GM18519 (cell line): ENCODE results near the gene PGBD5.

Source experiments
- ATAC-seq: cut with Tn5 transposase; IDR thresholded peaks from one replicate; pipeline ENCODE4 v1.9.1; 2021; ENCODE audit warnings: mild to moderate bottlenecking, moderate library complexity; ENCODE audit not compliant: unreplicated experiment, low FRiP score

Gene PGBD5

DNA sequence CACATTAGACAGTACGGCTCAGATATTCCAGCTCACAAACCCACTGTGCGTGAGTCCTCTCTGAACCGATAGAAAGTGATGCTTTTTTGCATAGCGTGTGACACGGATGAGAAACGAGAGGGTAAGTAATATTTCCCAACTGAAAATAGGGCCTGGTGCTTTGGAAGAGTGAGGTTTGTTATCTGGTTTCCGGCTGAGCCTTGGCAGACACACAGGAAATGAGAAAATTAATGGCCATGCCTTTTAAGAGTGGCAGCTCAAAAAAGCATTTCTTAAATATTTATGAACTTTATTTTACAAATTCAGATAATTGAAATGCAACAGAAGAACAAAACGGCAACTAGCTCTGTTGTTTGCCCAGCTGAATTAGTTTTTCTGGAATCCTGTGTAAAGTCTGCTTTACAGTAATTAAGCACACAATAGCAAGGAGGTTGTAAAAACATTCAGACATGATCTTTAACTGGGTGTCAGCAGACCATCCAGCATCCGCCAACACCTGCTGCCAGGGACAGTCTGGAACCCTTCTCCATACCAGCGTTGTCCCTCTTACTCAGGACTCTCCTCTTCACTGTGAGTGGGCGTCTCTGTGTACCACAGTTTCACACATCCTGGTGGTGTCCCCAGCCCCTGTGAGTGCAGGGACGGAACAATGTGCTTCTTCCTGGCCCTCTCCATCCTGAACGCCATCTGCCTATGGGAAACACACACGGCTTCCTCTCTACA lies 155.4 kb downstream of the PGBD5 start:
- ATAC-seq: peak; percentile 56

DNA sequence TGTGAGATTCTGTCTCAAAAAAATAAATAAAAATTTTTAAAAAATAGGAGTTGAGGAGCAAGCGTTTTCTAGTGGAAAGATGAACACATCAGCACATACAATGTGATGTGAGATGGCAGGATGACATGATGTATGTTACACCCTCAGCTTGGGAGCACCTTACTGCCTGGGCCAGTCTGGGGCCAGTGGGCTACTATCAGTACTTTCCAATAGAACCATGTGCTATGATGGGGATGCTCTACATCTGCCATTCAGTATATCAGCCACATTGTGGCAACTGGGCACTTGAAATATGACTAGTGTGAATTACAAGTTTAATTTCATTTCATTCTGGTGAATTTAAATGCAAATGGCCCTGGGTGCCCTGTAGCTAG lies 156.0 kb downstream of the PGBD5 start:
- no peak for ATAC-seq

DNA sequence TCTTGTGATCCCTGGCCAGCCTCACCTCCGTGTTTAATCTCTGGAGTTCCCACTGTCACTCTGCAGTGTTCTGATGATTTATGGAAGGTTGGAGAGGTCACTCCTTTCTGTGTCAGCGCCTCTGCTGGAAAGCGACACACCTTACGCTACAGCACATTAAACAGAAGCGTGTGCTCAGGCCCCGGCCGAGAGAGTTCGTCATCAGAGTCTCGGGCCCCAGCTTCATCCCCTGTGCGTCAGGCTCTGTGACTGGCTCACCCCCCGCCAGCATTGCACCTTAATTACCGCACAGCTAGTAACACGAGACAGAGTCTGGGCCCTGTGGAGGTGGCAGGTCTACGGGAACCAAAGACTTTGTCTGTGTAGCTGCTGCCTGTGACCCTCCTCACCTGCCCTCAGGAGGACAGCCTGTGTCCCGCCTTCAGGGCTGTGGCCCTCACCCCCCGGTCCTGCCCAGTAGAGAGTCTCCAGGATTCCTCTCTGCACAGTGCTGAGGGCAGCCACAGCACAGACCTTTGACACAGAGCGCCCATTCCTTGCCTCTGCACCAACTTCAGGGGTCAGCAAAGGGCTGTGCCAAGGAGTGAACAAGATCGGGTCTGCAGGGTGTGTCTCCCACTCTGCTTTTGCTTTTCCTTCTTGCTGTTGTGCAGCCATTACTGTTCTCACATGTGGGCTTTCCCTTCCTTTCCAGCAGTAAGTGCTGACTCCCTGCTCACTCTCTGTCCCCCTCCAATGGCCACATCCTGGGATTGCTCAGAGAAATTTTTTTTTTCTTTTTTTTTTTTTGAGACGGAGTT lies 157.6 kb downstream of the PGBD5 start:
- no peak for ATAC-seq

DNA sequence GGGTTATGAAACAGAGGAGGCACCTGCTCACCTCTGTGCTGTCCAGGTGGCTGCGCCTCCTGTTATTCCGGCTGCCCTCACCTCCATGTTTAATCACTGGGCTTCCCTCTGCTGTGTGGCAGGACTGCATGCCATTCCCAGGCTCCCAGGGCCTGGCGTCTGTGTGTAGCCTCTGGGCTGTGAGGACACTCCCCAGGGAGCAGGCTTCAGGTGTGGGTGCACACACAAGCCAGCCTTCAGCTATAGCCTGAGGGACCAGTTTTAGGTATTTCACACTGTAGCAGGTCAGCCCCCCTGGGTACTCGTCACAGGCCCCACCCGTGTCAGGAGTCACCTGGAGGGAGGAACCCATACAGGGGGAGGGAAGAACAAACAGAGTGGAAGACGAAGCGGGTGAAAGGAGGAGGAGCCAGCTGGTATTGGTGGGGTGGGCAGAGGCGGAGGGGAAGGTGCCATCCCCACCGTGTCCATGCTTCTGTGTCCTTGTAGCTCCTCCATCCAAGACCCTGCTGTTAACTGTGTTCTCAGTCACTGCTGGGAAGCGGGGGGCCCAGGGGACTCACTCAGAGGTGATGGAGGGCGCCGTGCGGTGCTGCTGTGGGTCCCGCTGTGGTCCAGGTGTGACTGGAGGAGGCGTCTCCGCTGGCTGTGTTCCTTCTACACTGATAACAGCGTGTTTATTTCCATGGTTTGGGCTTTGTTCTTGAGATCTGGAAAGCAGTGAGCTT lies 158.6 kb downstream of the PGBD5 start:
- ATAC-seq: no peak

DNA sequence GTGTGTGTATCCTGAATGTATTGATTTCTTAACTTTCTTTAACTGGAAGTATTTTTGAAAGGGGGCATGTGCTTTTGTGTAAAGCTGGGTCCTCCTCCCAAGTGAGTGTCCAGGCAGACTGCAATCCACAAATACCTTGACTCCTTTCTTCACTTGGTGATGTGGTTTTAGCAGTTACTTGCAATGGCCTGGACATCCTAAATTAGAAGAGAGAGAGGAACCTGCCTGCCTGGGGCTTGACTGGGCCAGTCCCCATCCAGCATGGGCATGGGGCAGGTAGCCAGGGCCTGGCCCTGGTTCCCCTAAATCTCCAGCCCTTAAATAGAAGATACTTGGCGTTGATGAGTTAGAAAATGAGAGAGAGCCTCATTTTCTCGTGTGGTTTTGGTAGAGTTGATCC lies 159.7 kb downstream of the PGBD5 start:
- no peak for ATAC-seq

DNA sequence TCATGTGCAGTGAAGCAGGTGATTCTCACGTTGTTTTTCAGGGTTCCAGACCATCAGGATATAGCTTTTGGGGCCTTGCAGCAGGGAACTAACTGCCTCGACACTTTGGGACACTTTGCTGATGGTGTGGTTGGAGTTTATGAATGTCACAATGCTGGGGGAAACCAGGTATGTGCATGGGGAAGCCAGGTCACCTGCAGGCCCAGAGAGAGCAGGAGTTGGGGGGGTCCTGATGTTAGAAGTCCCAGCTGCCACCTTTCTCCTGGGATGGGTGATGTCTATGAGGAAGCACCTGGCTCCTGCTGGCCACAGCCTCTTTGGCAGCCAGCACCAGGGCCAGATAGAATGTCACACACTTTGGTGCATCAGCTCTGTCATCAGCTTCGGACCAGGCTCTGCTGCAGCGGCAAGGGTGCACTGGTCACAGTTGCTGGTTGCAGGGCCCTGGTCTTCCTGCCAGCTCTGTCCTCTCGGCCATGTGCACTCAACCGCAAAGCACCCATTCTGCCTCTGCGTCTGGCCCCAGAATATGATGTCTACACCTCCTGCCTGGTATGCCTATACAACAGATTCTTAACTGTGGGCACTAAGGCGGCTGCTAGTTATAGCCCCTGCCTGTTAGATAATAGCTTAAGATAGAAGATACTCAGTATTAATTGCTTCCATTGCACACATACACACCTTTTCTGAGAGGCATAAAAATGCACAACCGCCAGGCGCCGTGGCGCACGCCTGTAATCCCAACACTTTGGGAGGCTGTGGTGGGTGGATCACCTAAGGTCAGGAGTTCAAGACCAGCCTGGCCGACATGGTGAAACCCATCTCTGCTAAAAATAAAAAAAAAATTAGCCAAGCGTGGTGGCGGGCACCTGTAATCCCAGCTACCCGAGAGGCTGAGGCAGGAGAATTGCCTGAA lies 160.7 kb downstream of the PGBD5 start:
- ATAC-seq: no peak
